ENCODE data around the gene EPHA3.

The EPHA3 gene

GRCh38 chr3:89260721-89261120 lies 153.3 kb downstream of the EPHA3 start:
- Histone ChIP-seq H3K36me3 (ENCODE audit: insufficient read depth, low read length) (no peaks in the 10 kb centered on the region), H3K4me2 (ENCODE audit: low read length) (no peak overlapping the region), H3K9me2 (ENCODE audit: low read depth, low read length) (no peaks in the 10 kb centered on the region), H3K9ac (ENCODE audit: low read length) (no peak overlapping the region), H3K9me3 (ENCODE audit: low read length) (no peaks in the 10 kb centered on the region), H3K4me3 (ENCODE audit: low read depth, low read length, poor library complexity, severe bottlenecking) (no peak overlapping the region), H3K79me2 (ENCODE audit: insufficient read depth, low read length) (no peaks in the 10 kb centered on the region), H4K20me1 (ENCODE audit: insufficient read depth, low read length) (no peaks in the 10 kb centered on the region), H3K27me3 (ENCODE audit: insufficient read depth, low read length) (no peaks in the 10 kb centered on the region), H3K4me1 (ENCODE audit: insufficient read depth, low read length, severe bottlenecking) (no peaks in the 10 kb centered on the region), H3F3A (ENCODE audit: insufficient read depth, low read length) (no peaks in the 10 kb centered on the region), H3K27ac (ENCODE audit: low read depth, low read length, poor library complexity, severe bottlenecking) (no peak overlapping the region), H2AFZ (ENCODE audit: low read length) (no peak overlapping the region)
- TF ChIP-seq CTCF (IDR thresholded peaks at IDR 0.05; ENCODE audit: low read length) (no peak), EZH2 (IDR thresholded peaks at IDR 0.05; ENCODE audit: borderline replicate concordance, low read length) (no peak)

GRCh38 chr3:89261673-89262072 lies 154.3 kb downstream of the EPHA3 start:
- Histone ChIP-seq H3K4me2 (ENCODE audit: low read length) (no peak overlapping the region), H3K4me3 (ENCODE audit: low read depth, low read length, poor library complexity, severe bottlenecking) (no peak overlapping the region), H4K20me1 (ENCODE audit: insufficient read depth, low read length) (no peaks in the 10 kb centered on the region), H3K36me3 (ENCODE audit: insufficient read depth, low read length) (no peaks in the 10 kb centered on the region), H3K27ac (ENCODE audit: low read depth, low read length, poor library complexity, severe bottlenecking) (no peak overlapping the region), H2AFZ (ENCODE audit: low read length) (no peak overlapping the region), H3K4me1 (ENCODE audit: insufficient read depth, low read length, severe bottlenecking) (no peaks in the 10 kb centered on the region), H3K9ac (ENCODE audit: low read length) (no peak overlapping the region), H3K9me2 (ENCODE audit: low read depth, low read length) (no peaks in the 10 kb centered on the region), H3K79me2 (ENCODE audit: insufficient read depth, low read length) (no peaks in the 10 kb centered on the region), H3K27me3 (ENCODE audit: insufficient read depth, low read length) (no peaks in the 10 kb centered on the region), H3K9me3 (ENCODE audit: low read length) (no peaks in the 10 kb centered on the region), H3F3A (ENCODE audit: insufficient read depth, low read length) (no peaks in the 10 kb centered on the region)
- TF ChIP-seq EZH2 (IDR thresholded peaks at IDR 0.05; ENCODE audit: borderline replicate concordance, low read length) (no peak), CTCF (IDR thresholded peaks at IDR 0.05; ENCODE audit: low read length) (no peak)

GRCh38 chr3:89262309-89262929 lies 155.0 kb downstream of the EPHA3 start:
- H3K4me2 ChIP-seq (ENCODE audit: low read length) = no peak overlapping the region
- no peaks in the 10 kb centered on the region for H3K36me3 ChIP-seq (ENCODE audit: insufficient read depth, low read length)
- H3K9me2 ChIP-seq (ENCODE audit: low read depth, low read length) = no peaks in the 10 kb centered on the region
- H3K9me3 ChIP-seq (ENCODE audit: low read length) = no peaks in the 10 kb centered on the region
- TF ChIP-seq CTCF (IDR thresholded peaks at IDR 0.05; ENCODE audit: low read length) (no peak), EZH2 (IDR thresholded peaks at IDR 0.05; ENCODE audit: borderline replicate concordance, low read length) (no peak)
- no peaks in the 10 kb centered on the region for H3K27me3 ChIP-seq (ENCODE audit: insufficient read depth, low read length)
- no peaks in the 10 kb centered on the region for H3K4me1 ChIP-seq (ENCODE audit: insufficient read depth, low read length, severe bottlenecking)
- H3K27ac ChIP-seq (ENCODE audit: low read depth, low read length, poor library complexity, severe bottlenecking) = no peak overlapping the region
- no peak overlapping the region for H3K4me3 ChIP-seq (ENCODE audit: low read depth, low read length, poor library complexity, severe bottlenecking)
- no peaks in the 10 kb centered on the region for H3K79me2 ChIP-seq (ENCODE audit: insufficient read depth, low read length)
- H2AFZ ChIP-seq (ENCODE audit: low read length) = no peak overlapping the region
- no peak overlapping the region for H3K9ac ChIP-seq (ENCODE audit: low read length)
- H3F3A ChIP-seq (ENCODE audit: insufficient read depth, low read length) = no peaks in the 10 kb centered on the region
- no peaks in the 10 kb centered on the region for H4K20me1 ChIP-seq (ENCODE audit: insufficient read depth, low read length)

Measured in OCI-LY1 (cell line).